ENCODE measurements around the gene CNNM4. TPM values are rescaled to one million over a fixed set of nuclear protein-coding genes. Genes with fewer than 3 reads are reported as not detected.

Gene CNNM4
- total RNA-seq, 1 donor from 2014 or later, result 6.3 TPM

DNA sequence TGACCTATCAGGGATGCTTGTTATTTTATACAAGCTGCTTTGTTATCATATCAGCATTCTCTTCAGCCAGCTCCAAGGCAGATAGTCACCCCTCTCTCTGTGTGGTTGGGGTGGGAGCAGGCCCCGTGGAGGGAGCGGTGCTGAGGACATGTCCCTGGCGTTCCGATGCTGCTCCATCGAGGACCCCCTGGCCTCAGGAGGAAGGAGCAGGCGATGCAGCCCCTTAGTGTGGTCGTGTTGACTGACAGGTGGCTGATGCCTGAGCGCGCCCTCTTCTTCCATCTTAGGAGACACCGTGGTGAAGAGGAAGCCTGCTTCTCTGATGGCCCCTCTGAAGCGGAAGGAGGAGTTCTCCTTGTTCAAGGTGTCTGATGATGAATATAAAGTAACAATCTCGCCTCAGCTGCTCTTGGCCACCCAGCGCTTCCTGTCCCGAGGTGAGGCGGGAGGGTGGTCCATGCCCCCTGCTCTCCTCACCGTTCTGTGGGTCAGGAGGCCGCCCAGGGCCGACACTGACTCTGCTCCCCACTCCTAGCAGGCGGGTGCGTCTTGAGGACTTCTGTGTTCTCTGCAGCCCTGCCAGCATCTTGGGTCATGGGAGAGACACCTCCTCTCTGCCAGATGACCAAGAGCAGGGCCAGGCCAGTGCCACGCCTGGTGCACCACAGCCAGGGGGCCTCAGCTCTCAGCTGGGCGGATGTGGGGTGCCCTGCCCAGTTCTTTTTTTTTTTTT is 66.0 kb downstream of the CNNM4 start:
- Histone ChIP-seq H3K9me3 (ENCODE audit: control insufficient read depth in 3 of 3, low read length in 3 of 3) (no peaks in the 10 kb centered on the region), H3K4me3 (ENCODE audit: low read length in 3 of 3) (no peak overlapping the region), H3K27me3 (ENCODE audit: control insufficient read depth in 3 of 3, insufficient read depth in 3 of 3, low read length in 3 of 3) (no peaks in the 10 kb centered on the region), H3K27ac (ENCODE audit: low read depth, low read length) (no peak overlapping the region), H3K36me3 (ENCODE audit: control insufficient read depth in 3 of 3, insufficient read depth in 3 of 3, low read length in 3 of 3) (peaks cover 59 to 61% (median 60%) of the 10 kb centered on the region in 3 donors), H3K4me1 (ENCODE audit: control insufficient read depth in 3 of 3, insufficient read depth in 3 of 3, low read length in 3 of 3) (peaks cover 14 to 30% (median 14%) of the 10 kb centered on the region in 3 donors), H3K9ac (ENCODE audit: low read depth in 1 of 3, low read length in 3 of 3) (no peak overlapping the region)

DNA sequence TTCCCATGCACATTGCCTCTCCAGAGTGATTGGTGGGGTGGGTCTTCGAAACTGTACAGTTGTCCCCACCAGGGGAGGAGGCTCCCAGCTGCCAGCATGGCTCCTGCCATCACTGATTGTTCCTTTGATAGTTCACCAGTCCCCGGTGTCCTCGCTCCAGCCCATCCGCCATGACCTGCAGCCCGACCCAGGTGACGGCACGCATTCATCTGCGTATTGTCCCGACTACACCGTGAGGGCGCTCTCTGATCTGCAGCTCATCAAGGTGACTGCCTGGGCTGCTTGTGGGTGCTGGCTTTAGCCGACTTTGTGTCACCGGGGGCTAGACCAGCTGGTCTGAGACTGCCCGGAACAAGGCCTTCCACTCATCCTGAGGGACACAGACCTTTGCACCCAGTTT is 67.7 kb downstream of the CNNM4 start:
- Histone ChIP-seq H3K4me3 (ENCODE audit: low read length in 3 of 3) (no peak overlapping the region), H3K4me1 (ENCODE audit: control insufficient read depth in 3 of 3, insufficient read depth in 3 of 3, low read length in 3 of 3) (peaks cover 19 to 33% (median 20%) of the 10 kb centered on the region in 3 donors), H3K27ac (ENCODE audit: low read depth, low read length) (no peak overlapping the region), H3K27me3 (ENCODE audit: control insufficient read depth in 3 of 3, insufficient read depth in 3 of 3, low read length in 3 of 3) (no peaks in the 10 kb centered on the region), H3K36me3 (ENCODE audit: control insufficient read depth in 3 of 3, insufficient read depth in 3 of 3, low read length in 3 of 3) (peaks cover 58 to 65% (median 61%) of the 10 kb centered on the region in 3 donors), H3K9ac (ENCODE audit: low read depth in 1 of 3, low read length in 3 of 3) (peak overlapping the region in 1 of 3 donors; percentile 8), H3K9me3 (ENCODE audit: control insufficient read depth in 3 of 3, low read length in 3 of 3) (no peaks in the 10 kb centered on the region)

DNA sequence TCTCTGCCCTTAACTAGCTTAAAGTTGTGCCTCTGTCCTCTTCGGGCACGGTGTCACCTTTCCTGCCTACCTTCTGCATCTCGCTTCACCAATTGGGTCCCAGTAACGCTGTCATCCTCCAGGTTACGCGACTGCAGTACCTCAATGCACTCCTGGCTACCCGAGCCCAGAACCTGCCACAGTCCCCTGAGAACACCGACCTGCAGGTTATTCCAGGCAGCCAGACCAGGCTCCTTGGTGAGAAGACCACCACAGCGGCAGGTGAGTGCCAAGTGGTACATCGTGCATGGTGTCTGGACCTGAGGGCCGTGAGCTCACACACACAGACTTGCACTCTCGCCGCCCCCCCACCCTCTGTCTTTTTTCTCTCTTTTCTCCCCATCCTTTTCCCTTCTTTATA is 68.2 kb downstream of the CNNM4 start:
- Histone ChIP-seq H3K9ac (ENCODE audit: low read depth in 1 of 3, low read length in 3 of 3) (peak overlapping the region in 1 of 3 donors; percentile 8), H3K27ac (ENCODE audit: low read depth, low read length) (no peak overlapping the region), H3K4me3 (ENCODE audit: low read length in 3 of 3) (no peak overlapping the region), H3K36me3 (ENCODE audit: control insufficient read depth in 3 of 3, insufficient read depth in 3 of 3, low read length in 3 of 3) (peaks cover 55 to 65% (median 61%) of the 10 kb centered on the region in 3 donors), H3K27me3 (ENCODE audit: control insufficient read depth in 3 of 3, insufficient read depth in 3 of 3, low read length in 3 of 3) (no peaks in the 10 kb centered on the region), H3K4me1 (ENCODE audit: control insufficient read depth in 3 of 3, insufficient read depth in 3 of 3, low read length in 3 of 3) (peaks cover 21 to 31% (median 22%) of the 10 kb centered on the region in 3 donors), H3K9me3 (ENCODE audit: control insufficient read depth in 3 of 3, low read length in 3 of 3) (no peaks in the 10 kb centered on the region)

DNA sequence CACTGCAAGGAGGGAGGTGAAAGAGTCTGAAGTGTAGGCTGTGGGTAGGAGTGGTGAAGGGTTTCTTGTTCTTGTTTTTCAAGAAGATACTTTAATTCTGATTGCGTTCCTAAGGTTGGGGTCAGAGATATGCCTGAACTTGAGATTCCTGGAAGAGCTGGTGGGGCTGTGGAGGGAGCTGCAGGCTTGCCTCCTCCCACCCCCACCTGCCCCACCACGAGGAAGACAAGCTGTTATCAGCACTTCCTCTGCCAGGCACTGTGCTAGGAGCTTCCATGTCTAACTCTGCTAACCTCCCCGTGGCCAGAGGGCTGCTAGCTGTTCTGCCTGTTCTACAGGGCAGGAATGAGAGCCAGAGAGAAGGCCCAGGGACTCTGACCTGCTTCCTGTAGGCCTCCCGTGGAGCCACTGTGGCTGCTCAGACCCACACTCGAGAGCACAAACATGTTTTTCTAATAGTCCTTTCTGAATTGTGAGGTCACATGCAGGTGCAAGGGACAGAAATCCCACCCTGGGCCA is 69.4 kb downstream of the CNNM4 start:
- no peaks in the 10 kb centered on the region for H3K9me3 ChIP-seq (ENCODE audit: control insufficient read depth in 3 of 3, low read length in 3 of 3)
- no peaks in the 10 kb centered on the region for H3K27me3 ChIP-seq (ENCODE audit: control insufficient read depth in 3 of 3, insufficient read depth in 3 of 3, low read length in 3 of 3)
- H3K36me3 ChIP-seq (ENCODE audit: control insufficient read depth in 3 of 3, insufficient read depth in 3 of 3, low read length in 3 of 3), result peaks cover 53 to 62% (median 54%) of the 10 kb centered on the region in 3 donors
- peaks cover 18 to 26% (median 21%) of the 10 kb centered on the region in 3 donors for H3K4me1 ChIP-seq (ENCODE audit: control insufficient read depth in 3 of 3, insufficient read depth in 3 of 3, low read length in 3 of 3)
- H3K27ac ChIP-seq (ENCODE audit: low read depth, low read length), result no peak overlapping the region
- no peak overlapping the region for H3K4me3 ChIP-seq (ENCODE audit: low read length in 3 of 3)
- H3K9ac ChIP-seq (ENCODE audit: low read depth in 1 of 3, low read length in 3 of 3), result no peak overlapping the region

DNA sequence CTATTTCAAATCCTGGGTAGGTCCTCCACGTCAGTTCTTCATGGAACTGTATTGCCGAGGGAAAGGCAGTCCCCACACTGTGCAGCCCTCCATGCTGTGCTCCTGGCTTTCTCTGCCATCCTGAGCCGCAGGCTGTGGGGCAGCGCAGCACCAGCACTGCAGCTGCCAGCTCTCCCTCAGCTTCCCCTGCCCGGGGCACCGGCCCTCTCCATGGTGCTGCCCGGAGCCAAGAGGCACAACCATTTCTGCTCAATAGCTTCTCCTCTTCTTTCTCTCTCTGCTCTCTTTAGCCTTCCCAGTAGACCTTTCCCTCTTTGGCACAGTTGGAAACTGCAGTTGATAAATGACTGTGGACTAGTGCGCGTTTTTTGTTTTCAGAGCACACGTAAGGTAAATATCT is 71.0 kb downstream of the CNNM4 start:
- peaks cover 42 to 51% (median 43%) of the 10 kb centered on the region in 3 donors for H3K36me3 ChIP-seq (ENCODE audit: control insufficient read depth in 3 of 3, insufficient read depth in 3 of 3, low read length in 3 of 3)
- no peaks in the 10 kb centered on the region for H3K27me3 ChIP-seq (ENCODE audit: control insufficient read depth in 3 of 3, insufficient read depth in 3 of 3, low read length in 3 of 3)
- no peak overlapping the region for H3K4me3 ChIP-seq (ENCODE audit: low read length in 3 of 3)
- H3K4me1 ChIP-seq (ENCODE audit: control insufficient read depth in 3 of 3, insufficient read depth in 3 of 3, low read length in 3 of 3), result peaks cover 18 to 26% (median 21%) of the 10 kb centered on the region in 3 donors
- H3K27ac ChIP-seq (ENCODE audit: low read depth, low read length), result peak overlapping the region; percentile 59
- peak overlapping the region in 1 of 3 donors; percentile 45 for H3K9ac ChIP-seq (ENCODE audit: low read depth in 1 of 3, low read length in 3 of 3)
- no peaks in the 10 kb centered on the region for H3K9me3 ChIP-seq (ENCODE audit: control insufficient read depth in 3 of 3, low read length in 3 of 3)

DNA sequence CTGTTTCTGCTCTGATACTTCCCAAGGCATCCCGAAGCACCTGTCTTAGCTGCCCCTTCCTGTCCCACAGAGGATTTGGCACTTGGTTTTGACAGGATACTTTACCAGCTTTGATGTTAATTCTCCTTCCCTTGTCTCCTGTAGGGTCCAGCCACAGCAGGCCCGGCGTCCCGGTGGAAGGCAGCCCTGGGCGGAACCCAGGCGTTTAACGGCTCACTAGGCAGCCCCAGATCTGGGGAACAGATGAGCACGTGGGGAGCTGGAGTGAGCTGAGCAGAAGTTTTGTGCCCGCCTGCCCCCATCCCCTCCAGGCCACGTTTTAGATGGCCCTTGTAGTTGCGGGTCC is 71.7 kb downstream of the CNNM4 start:
- peak overlapping the region in 2 of 3 donors; percentile 23 to 75 for H3K9ac ChIP-seq (ENCODE audit: low read depth in 1 of 3, low read length in 3 of 3)
- H3K27me3 ChIP-seq (ENCODE audit: control insufficient read depth in 3 of 3, insufficient read depth in 3 of 3, low read length in 3 of 3), result no peaks in the 10 kb centered on the region
- no peaks in the 10 kb centered on the region for H3K9me3 ChIP-seq (ENCODE audit: control insufficient read depth in 3 of 3, low read length in 3 of 3)
- peaks cover 18 to 26% (median 21%) of the 10 kb centered on the region in 3 donors for H3K4me1 ChIP-seq (ENCODE audit: control insufficient read depth in 3 of 3, insufficient read depth in 3 of 3, low read length in 3 of 3)
- H3K36me3 ChIP-seq (ENCODE audit: control insufficient read depth in 3 of 3, insufficient read depth in 3 of 3, low read length in 3 of 3), result peaks cover 40 to 51% (median 41%) of the 10 kb centered on the region in 3 donors
- H3K27ac ChIP-seq (ENCODE audit: low read depth, low read length), result peak overlapping the region; percentile 59
- H3K4me3 ChIP-seq (ENCODE audit: low read length in 3 of 3), result peak overlapping the region in 1 of 3 donors; percentile 58

DNA sequence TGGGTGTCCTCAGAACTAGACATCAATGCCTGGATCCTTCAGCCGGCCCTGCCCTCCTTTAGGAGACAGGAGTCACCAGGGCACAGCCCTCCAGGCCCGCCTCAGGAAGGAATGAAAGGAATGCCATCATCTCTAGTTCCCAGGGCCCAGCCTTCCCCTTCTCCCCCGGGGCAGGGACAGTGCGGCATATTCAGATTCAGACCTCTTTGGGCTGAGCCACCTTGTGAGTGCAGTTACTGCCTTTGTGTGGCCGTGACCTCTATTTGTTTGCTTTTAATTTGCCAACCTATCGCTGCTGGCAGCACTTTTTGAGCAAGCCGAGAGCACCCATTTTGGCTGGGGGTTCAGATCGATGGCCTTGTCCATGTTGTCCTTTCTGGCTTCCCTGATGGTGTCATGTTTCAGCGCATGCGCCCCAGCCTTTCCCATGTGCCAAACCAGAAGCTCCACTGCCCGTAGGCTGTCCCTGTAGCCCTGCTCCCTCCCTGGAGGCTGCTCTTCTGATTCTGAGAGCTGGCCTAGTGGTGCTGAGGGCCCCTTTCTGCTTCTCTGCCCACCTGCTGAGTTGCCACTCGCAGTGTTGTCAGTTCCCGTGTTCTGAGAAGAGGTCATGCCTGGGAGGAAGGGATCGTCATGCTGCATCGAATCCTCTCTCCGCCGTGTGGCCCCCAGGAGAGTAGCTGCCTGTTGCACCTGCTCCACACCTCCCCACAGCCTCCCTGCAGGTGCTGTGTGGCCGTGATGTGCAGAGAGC is 72.2 kb downstream of the CNNM4 start:
- Histone ChIP-seq H3K9me3 (ENCODE audit: control insufficient read depth in 3 of 3, low read length in 3 of 3) (no peaks in the 10 kb centered on the region), H3K27ac (ENCODE audit: low read depth, low read length) (peak overlapping the region; percentile 59), H3K4me3 (ENCODE audit: low read length in 3 of 3) (peak overlapping the region in 2 of 3 donors; percentile 10 to 60), H3K27me3 (ENCODE audit: control insufficient read depth in 3 of 3, insufficient read depth in 3 of 3, low read length in 3 of 3) (no peaks in the 10 kb centered on the region), H3K4me1 (ENCODE audit: control insufficient read depth in 3 of 3, insufficient read depth in 3 of 3, low read length in 3 of 3) (peaks cover 18 to 30% (median 21%) of the 10 kb centered on the region in 3 donors), H3K9ac (ENCODE audit: low read depth in 1 of 3, low read length in 3 of 3) (peak overlapping the region in 2 of 3 donors; percentile 23 to 75), H3K36me3 (ENCODE audit: control insufficient read depth in 3 of 3, insufficient read depth in 3 of 3, low read length in 3 of 3) (peaks cover 40 to 51% (median 40%) of the 10 kb centered on the region in 3 donors)

DNA sequence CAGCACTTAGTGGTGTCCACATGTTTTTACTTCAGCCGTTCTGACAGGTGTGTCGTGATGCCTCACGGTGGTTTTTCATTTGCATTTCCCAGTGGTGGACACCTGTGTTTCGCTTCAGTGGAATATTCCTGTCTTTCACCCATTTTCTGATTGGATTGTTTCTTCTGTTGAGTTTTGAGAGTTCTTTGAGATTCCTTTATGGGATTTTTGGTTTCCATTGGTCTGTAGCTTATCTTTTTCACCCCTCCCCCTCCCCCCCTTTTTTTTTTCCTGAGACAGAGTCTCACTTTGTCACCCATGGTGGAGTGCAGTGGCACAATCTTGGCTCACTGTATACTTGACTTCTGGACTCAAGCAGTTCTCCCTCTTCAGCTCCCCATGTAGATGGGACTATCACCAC is 75.1 kb downstream of the CNNM4 start:
- H3K36me3 ChIP-seq (ENCODE audit: control insufficient read depth in 3 of 3, insufficient read depth in 3 of 3, low read length in 3 of 3), result peaks cover 48 to 53% (median 50%) of the 10 kb centered on the region in 3 donors
- H3K27ac ChIP-seq (ENCODE audit: low read depth, low read length), result peak overlapping the region; percentile 47
- no peak overlapping the region for H3K9ac ChIP-seq (ENCODE audit: low read depth in 1 of 3, low read length in 3 of 3)
- H3K27me3 ChIP-seq (ENCODE audit: control insufficient read depth in 3 of 3, insufficient read depth in 3 of 3, low read length in 3 of 3), result no peaks in the 10 kb centered on the region
- no peak overlapping the region for H3K4me3 ChIP-seq (ENCODE audit: low read length in 3 of 3)
- no peaks in the 10 kb centered on the region for H3K9me3 ChIP-seq (ENCODE audit: control insufficient read depth in 3 of 3, low read length in 3 of 3)
- H3K4me1 ChIP-seq (ENCODE audit: control insufficient read depth in 3 of 3, insufficient read depth in 3 of 3, low read length in 3 of 3), result peaks cover 35 to 56% (median 45%) of the 10 kb centered on the region in 3 donors

DNA sequence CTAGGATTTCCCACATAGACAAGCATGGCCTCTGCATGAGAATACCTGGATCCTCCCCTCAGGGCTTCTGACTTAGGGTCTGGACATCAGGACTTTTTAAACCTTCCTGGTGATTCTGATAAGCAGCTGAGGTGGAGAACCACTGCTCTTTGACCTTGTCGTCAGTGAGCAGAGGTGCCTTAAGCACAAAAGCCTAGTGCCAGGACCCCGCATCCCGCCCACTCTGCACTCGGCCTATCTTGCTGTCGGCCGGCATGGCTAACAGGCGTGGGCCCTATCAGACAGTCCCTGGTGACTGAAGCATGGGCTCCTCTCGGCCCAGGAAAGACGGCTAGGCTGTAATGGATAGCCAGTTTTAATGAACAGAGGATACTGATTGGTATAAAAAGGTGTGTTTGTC is 76.9 kb downstream of the CNNM4 start:
- Histone ChIP-seq H3K4me1 (ENCODE audit: control insufficient read depth in 3 of 3, insufficient read depth in 3 of 3, low read length in 3 of 3) (peaks cover 31 to 51% (median 40%) of the 10 kb centered on the region in 3 donors), H3K9ac (ENCODE audit: low read depth in 1 of 3, low read length in 3 of 3) (peak overlapping the region in 1 of 3 donors; percentile 17), H3K27me3 (ENCODE audit: control insufficient read depth in 3 of 3, insufficient read depth in 3 of 3, low read length in 3 of 3) (no peaks in the 10 kb centered on the region), H3K36me3 (ENCODE audit: control insufficient read depth in 3 of 3, insufficient read depth in 3 of 3, low read length in 3 of 3) (peaks cover 42 to 47% (median 43%) of the 10 kb centered on the region in 3 donors), H3K27ac (ENCODE audit: low read depth, low read length) (peak overlapping the region; percentile 47), H3K4me3 (ENCODE audit: low read length in 3 of 3) (no peak overlapping the region), H3K9me3 (ENCODE audit: control insufficient read depth in 3 of 3, low read length in 3 of 3) (no peaks in the 10 kb centered on the region)

Measured in skeletal muscle tissue (tissue), 4 donors.